ENCODE measurements around the gene DKK3.

Gene DKK3

DNA sequence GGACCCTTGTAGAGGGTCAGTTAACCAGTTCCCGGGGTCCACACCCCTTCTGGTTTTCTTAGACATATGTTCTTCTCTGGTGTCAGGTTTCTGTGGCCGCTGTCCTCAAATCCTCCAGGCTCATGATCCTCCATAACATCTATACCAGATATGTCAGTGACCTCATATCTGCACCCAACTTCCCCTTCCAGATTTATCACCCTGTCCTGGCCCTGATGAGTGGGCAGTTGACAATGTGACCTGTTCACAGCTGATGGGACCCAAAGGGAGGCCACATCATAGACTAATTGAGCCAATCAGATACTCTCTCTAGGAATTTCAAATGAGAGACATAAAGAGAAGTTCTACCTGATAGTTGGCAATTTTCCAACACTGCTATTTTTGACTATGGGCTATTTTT lies 5.1 kb downstream of the DKK3 start:
- no peak for DNase-seq

GRCh38 chr11:12001186-12001585 lies 7.2 kb downstream of the DKK3 start:
- no peak for DNase-seq

GRCh38 chr11:11998091-11998781 lies 10.2 kb downstream of the DKK3 start:
- DNase-seq = peak; percentile 18

- no peak for DNase-seq
Measured at GRCh38 chr11:11997049-11997322, 11.4 kb downstream of the DKK3 start.

DNA sequence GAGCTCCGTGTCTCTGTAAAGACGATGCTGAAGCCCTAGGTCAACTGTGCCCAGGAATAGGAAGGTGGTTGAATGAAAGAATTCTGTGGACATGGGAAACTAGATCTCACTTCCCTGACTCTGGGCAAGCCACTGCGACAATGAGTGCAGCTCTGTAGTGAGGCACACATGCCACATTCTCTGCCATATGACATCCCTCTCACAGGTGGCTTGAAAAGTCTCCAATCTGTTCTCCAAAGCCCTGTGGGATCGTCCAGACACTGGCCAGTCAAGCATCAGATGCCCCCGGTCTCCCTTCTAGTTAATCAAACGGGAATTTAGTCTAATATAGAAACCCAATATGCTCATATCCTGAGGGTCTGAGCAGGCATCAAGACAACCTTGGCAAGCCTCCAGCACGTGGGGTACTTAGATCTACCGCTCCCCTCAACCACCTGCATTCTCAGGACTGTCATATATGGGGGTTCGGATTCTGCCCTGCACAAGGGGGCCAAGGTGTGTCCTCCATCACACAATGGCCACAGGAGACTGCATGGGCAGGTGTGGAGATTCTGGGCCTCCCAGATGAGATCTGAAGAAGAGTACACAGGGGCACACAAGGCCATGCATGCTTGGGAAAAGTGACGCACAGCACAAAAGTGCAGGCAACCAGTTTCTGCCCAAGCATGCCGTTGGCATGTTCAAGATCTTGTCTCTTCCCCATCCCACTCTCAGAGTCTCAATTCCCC lies 11.9 kb downstream of the DKK3 start:
- no peak for DNase-seq

DNA sequence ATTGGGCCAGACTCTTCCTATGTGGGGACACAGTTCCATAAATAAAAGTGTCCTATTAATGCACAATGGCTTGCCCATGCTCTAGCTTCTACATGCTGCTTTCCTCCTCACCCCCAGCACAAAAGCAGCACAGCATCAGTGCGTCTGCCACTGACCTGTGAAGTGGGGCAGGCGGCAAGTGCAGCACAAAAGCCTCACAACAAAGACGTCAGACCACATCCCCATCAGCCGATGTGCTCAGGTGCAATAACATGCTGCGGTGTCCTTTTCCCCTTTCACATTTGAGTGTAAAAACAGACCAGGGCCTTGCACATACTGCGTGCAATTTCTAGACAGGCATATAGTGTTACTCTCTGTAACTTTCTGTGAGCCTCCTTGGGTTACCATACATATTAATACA lies 12.8 kb downstream of the DKK3 start:
- peak; percentile 41 for DNase-seq

DNA sequence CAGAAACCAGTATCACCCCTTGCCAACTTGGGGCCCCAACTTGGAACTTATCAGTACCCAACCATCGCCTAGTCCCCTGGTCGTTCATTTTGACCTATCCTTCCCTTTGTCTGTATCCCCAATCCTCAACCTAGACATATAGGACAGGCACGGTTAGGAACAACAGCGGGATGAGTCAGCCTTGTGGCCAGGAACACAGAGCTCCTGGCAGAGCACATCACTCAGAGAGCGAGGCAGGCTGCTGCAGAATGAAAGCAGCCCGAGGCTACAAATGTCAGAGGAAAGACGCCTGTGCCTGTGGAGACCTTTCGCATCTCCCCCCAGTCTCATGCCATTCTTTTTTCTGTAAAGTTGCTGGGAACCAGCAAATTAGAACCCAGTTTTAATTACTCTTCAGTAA lies 14.6 kb downstream of the DKK3 start:
- DNase-seq = no peak

DNA sequence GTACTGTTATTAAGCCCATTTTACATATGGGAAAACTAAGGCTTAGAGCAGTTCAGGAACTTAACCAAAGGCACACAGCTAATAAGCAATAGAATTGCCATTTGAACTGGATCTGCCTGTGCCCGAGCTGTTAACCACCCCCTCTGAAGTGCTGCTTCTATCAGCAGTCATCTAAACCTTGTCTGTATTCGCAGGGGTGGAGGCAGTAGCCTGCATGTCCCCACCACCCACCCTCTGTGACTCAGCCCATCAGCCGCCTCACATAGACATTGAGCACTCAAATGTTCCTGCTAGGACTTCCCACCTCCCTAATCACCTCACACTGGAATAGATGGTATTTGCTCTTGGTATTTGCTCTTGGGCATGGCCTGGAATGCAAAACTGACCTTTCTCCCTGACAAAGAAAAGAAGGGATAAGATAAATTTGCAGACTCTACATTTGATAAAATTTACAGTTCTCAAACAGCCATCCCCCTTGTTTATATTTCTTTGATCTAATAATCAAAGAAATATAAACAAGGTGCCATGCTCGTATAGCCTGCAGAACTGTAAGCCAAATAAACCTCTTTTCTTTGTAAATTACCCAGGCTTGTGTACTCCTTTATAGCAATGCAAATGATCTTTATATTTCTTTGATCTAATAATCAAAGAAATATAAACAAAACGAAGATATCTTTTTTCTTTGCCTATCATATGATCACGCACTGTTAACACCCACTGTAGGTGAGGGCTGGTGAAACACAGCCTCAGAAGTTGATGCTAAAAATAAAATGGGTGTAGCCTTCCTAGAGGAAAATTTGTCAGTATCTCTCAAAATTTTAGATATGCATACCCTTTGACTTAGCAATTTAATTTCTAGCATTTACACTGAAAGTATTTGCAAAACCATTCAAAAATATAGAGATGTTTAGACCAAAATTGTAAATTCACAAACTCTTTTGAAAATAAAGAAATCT lies 15.9 kb downstream of the DKK3 start:
- DNase-seq = no peak

GRCh38 chr11:11989774-11990744 lies 18.4 kb downstream of the DKK3 start:
- DNase-seq = no peak

DNA sequence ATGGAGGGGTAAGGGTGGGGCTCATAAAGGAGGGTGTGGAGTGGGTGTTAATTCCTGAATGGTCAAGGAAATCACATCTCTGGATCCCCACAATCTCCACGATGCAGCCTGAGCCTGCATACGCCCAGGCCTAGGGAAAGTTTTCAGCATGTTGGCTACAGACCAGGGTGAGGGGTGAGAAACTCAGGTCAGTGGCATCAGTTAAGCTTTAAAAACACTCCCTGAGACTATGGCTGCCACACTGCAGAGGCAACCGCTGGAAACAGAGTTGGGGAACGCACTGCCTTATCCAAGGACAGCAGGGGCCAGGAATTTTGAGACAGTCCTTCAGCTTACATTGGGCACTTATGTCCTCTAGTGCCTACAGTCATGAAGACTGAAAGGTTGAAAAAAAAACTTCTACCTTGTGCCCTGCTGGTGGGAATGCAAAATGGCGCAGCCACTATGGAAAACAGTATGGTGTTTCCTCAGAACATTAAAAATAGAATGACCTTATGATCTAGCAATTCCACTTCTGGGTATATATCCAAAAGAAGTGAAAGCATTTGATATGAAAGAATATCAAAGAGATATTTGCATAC lies 19.7 kb downstream of the DKK3 start:
- DNase-seq = no peak

- DNase-seq = no peak
Measured at GRCh38 chr11:11988099-11988651, 20.3 kb downstream of the DKK3 start.

GRCh38 chr11:11987503-11988022 lies 20.9 kb downstream of the DKK3 start:
- DNase-seq = peak; percentile 21

GRCh38 chr11:11985954-11986949 lies 22.2 kb downstream of the DKK3 start:
- DNase-seq = no peak

- DNase-seq = no peak
Measured at GRCh38 chr11:11985016-11985715, 23.3 kb downstream of the DKK3 start.

GRCh38 chr11:11984563-11984962 lies 23.9 kb downstream of the DKK3 start:
- no peak for DNase-seq

DNA sequence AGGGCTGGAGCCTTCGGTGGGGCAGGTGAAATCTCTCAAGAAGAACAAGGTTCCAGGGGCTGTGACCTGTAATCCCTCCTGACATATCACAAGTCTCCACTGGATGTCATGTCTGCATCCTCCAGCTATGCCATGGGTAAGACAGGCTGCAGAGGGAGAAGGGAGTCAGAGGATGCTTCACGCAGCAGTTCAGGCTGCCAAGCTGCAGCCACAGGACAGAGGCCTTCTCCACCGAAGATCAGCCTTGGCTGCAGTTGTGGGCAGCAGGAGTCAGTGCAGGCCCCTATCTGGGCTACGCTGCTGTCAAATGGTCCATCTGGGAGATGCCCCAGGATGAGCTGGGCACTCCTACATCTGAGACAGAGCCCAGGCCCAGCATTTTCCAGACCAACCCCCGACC lies 25.0 kb downstream of the DKK3 start:
- no peak for DNase-seq

DNA sequence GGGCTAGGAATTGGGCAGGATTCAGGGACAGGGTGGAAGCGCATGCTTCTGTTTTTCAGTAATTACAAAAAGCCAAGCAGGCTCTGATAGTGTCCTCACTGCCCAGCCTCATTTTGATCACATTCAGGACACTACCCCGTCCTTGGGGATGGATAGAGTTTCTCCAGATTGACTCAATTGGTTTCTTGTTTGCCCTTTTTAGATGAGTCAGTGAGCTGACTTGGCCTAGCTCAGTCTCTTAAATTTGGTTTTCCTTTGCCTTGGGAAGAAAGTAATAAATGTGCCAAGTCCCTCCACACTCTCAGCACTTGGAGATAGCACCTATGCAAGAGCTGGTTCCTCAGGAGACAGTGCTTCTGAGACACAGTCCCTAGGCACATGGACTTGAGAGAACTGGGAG lies 25.5 kb downstream of the DKK3 start:
- no peak for DNase-seq

DNA sequence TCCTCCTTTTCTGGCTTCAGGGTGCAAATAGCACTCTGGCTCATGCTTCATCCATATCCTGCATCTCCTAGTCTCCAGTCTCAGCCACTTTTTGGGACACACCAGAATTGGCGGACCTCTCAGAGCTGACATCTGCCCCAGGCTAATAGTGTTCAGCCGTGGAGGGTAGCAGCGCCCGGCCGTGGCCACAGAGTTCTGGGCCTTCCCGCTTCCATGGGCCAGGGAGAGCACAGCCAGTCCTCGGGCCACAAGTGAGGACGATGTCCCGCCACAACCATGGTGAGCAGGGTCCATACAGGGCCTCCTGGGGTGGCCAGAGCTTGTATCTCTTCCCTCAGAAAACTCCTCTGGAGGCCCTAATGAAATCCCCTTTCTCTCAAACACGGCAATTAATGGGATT lies 26.0 kb downstream of the DKK3 start:
- DNase-seq = no peak

DNA sequence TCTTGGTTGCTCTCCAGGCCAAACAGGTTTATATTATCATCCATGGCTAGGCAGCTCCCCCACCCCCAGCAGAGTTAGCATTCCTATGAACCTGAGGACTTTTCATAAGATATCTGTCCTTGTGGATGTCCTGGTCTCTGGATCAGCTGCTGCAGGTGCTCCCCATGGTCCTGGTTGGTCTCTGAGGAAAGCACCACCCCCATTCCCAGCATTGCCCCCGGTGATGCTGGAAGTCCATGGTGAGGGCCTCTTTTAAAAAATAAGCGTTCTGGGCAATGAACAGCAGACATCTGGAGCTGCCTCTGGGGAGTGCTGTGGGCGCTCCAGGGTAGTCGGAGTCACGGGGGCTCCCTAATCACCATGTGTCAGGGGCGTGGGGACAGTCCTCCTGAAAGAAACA lies 26.6 kb downstream of the DKK3 start:
- DNase-seq = no peak

DNA sequence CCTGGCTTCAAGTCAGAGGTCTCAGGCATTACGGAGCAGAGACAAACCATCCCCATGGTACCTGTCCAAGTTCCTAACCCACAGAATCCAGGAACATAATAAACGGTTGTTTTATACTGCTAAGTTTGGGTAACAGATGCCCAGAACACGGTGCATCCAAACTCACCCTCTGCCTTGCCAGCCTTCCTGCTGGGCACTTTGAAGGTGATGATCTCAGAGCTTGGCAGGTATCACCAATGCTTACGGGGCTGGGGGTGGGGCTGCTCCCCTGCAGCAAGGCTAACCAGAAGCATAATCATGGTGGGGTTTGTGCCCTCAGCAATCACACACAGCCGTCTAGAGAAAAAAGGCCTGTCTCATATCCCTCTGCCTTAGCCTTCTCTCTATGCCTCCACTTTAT lies 27.1 kb downstream of the DKK3 start:
- no peak for DNase-seq

Measured in CD4-positive, alpha-beta T cell treated with Interleukin-17A for 1 hour (primary cell).